ENCODE results near the gene PM20D2. TPM values are rescaled to one million over a fixed set of nuclear protein-coding genes. Genes with fewer than 3 reads are reported as not detected.

The PM20D2 gene
- total and polyA plus RNA-seq, 2 of the 8 experiments (the other 6 are each of a cell fraction or from before 2014, with no cell fraction given): 2.7 to 7.6 TPM

DNA sequence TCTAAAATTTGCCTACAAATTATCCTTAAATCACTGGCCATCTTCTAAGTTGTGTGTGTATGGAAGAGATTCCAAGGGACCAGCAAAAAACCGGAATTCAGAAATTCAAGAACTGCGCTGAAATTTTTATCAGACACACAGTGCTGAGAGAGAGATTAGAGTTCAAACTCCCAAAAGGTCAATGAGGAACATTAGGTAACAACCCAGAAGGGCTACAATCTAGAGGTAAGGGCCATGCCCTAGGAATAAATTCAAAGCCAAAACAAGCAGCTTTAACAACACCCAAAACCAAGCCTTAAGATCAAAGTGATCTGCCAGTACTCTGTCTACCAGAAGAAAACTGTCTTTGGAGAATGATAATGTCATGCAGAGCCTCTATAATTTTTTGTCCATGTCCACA, 45.7 kb upstream of the PM20D2 start (continued):
- TF ChIP-seq, protein P1, sequence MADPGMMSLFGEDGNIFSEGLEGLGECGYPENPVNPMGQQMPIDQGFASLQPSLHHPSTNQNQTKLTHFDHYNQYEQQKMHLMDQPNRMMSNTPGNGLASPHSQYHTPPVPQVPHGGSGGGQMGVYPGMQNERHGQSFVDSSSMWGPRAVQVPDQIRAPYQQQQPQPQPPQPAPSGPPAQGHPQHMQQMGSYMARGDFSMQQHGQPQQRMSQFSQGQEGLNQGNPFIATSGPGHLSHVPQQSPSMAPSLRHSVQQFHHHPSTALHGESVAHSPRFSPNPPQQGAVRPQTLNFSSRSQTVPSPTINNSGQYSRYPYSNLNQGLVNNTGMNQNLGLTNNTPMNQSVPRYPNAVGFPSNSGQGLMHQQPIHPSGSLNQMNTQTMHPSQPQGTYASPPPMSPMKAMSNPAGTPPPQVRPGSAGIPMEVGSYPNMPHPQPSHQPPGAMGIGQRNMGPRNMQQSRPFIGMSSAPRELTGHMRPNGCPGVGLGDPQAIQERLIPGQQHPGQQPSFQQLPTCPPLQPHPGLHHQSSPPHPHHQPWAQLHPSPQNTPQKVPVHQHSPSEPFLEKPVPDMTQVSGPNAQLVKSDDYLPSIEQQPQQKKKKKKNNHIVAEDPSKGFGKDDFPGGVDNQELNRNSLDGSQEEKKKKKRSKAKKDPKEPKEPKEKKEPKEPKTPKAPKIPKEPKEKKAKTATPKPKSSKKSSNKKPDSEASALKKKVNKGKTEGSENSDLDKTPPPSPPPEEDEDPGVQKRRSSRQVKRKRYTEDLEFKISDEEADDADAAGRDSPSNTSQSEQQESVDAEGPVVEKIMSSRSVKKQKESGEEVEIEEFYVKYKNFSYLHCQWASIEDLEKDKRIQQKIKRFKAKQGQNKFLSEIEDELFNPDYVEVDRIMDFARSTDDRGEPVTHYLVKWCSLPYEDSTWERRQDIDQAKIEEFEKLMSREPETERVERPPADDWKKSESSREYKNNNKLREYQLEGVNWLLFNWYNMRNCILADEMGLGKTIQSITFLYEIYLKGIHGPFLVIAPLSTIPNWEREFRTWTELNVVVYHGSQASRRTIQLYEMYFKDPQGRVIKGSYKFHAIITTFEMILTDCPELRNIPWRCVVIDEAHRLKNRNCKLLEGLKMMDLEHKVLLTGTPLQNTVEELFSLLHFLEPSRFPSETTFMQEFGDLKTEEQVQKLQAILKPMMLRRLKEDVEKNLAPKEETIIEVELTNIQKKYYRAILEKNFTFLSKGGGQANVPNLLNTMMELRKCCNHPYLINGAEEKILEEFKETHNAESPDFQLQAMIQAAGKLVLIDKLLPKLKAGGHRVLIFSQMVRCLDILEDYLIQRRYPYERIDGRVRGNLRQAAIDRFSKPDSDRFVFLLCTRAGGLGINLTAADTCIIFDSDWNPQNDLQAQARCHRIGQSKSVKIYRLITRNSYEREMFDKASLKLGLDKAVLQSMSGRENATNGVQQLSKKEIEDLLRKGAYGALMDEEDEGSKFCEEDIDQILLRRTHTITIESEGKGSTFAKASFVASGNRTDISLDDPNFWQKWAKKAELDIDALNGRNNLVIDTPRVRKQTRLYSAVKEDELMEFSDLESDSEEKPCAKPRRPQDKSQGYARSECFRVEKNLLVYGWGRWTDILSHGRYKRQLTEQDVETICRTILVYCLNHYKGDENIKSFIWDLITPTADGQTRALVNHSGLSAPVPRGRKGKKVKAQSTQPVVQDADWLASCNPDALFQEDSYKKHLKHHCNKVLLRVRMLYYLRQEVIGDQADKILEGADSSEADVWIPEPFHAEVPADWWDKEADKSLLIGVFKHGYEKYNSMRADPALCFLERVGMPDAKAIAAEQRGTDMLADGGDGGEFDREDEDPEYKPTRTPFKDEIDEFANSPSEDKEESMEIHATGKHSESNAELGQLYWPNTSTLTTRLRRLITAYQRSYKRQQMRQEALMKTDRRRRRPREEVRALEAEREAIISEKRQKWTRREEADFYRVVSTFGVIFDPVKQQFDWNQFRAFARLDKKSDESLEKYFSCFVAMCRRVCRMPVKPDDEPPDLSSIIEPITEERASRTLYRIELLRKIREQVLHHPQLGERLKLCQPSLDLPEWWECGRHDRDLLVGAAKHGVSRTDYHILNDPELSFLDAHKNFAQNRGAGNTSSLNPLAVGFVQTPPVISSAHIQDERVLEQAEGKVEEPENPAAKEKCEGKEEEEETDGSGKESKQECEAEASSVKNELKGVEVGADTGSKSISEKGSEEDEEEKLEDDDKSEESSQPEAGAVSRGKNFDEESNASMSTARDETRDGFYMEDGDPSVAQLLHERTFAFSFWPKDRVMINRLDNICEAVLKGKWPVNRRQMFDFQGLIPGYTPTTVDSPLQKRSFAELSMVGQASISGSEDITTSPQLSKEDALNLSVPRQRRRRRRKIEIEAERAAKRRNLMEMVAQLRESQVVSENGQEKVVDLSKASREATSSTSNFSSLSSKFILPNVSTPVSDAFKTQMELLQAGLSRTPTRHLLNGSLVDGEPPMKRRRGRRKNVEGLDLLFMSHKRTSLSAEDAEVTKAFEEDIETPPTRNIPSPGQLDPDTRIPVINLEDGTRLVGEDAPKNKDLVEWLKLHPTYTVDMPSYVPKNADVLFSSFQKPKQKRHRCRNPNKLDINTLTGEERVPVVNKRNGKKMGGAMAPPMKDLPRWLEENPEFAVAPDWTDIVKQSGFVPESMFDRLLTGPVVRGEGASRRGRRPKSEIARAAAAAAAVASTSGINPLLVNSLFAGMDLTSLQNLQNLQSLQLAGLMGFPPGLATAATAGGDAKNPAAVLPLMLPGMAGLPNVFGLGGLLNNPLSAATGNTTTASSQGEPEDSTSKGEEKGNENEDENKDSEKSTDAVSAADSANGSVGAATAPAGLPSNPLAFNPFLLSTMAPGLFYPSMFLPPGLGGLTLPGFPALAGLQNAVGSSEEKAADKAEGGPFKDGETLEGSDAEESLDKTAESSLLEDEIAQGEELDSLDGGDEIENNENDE (IDR thresholded peaks at IDR 0.05; ENCODE audit: insufficient replicate concordance, low read length): no peak
- no peak for TF ChIP-seq HDAC2 (IDR thresholded peaks at IDR 0.05; ENCODE audit: borderline replicate concordance in 1 of 2, low read depth in 2 of 2, low read length in 2 of 2)
- TF ChIP-seq POU5F1 (IDR thresholded peaks at IDR 0.05; ENCODE audit: low read depth, low read length): no peak
- TF ChIP-seq RFX5 (IDR thresholded peaks at IDR 0.05; ENCODE audit: borderline replicate concordance, low read depth, low read length): no peak
- no peak for TF ChIP-seq BACH1 (IDR thresholded peaks at IDR 0.05; ENCODE audit: low read length)
- no peak for TF ChIP-seq HDAC6 (IDR thresholded peaks at IDR 0.05; ENCODE audit: low read depth, low read length)
- no peak for TF ChIP-seq TBP (IDR thresholded peaks at IDR 0.05; ENCODE audit: low read depth, low read length)
- TF ChIP-seq, protein P2, sequence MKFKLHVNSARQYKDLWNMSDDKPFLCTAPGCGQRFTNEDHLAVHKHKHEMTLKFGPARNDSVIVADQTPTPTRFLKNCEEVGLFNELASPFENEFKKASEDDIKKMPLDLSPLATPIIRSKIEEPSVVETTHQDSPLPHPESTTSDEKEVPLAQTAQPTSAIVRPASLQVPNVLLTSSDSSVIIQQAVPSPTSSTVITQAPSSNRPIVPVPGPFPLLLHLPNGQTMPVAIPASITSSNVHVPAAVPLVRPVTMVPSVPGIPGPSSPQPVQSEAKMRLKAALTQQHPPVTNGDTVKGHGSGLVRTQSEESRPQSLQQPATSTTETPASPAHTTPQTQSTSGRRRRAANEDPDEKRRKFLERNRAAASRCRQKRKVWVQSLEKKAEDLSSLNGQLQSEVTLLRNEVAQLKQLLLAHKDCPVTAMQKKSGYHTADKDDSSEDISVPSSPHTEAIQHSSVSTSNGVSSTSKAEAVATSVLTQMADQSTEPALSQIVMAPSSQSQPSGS (IDR thresholded peaks at IDR 0.05; ENCODE audit: low read length): no peak
- TF ChIP-seq NANOG (IDR thresholded peaks at IDR 0.05; ENCODE audit: insufficient read depth, low read depth, low read length, poor library complexity, severe bottlenecking): no peak
- TF ChIP-seq CHD2 (IDR thresholded peaks at IDR 0.05; ENCODE audit: low read length): no peak

Measured in H1 (cell line).